ENCODE data around the gene MFSD12.

Gene MFSD12

GRCh38 chr19:3547301-3547731 is 10.1 kb downstream of the MFSD12 start:
- H3K4me1 ChIP-seq (ENCODE audit: control insufficient read depth in 1 of 2, insufficient read depth in 2 of 2, low read length in 2 of 2) = no peaks in the 10 kb centered on the region
- peaks cover 0 to 22% of the 10 kb centered on the region in 2 donors for H3K36me3 ChIP-seq (ENCODE audit: control insufficient read depth in 1 of 2, insufficient read depth in 2 of 2, low read length in 2 of 2)
- H3K9me3 ChIP-seq (ENCODE audit: control insufficient read depth in 1 of 2, low read length in 2 of 2) = no peaks in the 10 kb centered on the region
- H3K4me3 ChIP-seq (ENCODE audit: low read depth in 1 of 2, low read length in 2 of 2) = no peak overlapping the region
- H3K27me3 ChIP-seq (ENCODE audit: control insufficient read depth in 1 of 2, insufficient read depth in 2 of 2, low read length in 2 of 2) = no peaks in the 10 kb centered on the region
- H3K27ac ChIP-seq (ENCODE audit: low read depth, low read length) = no peak overlapping the region
- no peak overlapping the region for H3K9ac ChIP-seq (ENCODE audit: low read depth in 1 of 2, low read length in 2 of 2)

- Histone ChIP-seq H3K9ac (ENCODE audit: low read depth in 1 of 2, low read length in 2 of 2) (no peak overlapping the region), H3K36me3 (ENCODE audit: control insufficient read depth in 1 of 2, insufficient read depth in 2 of 2, low read length in 2 of 2) (peaks cover 0 to 22% of the 10 kb centered on the region in 2 donors), H3K27ac (ENCODE audit: low read depth, low read length) (no peak overlapping the region)
These were observed 11.3 kb downstream of the MFSD12 start for GRCh38 chr19:3546119-3546518.

GRCh38 chr19:3545669-3546034 is 11.7 kb downstream of the MFSD12 start:
- Histone ChIP-seq H3K9ac (ENCODE audit: low read depth in 1 of 2, low read length in 2 of 2) (no peak overlapping the region), H3K27ac (ENCODE audit: low read depth, low read length) (no peak overlapping the region), H3K4me3 (ENCODE audit: low read depth in 1 of 2, low read length in 2 of 2) (no peak overlapping the region)

More at GRCh38 chr19:3546119-3546518, 11.3 kb downstream of the MFSD12 start:
- H3K4me1 ChIP-seq (ENCODE audit: control insufficient read depth in 1 of 2, insufficient read depth in 2 of 2, low read length in 2 of 2) = no peaks in the 10 kb centered on the region
- H3K27me3 ChIP-seq (ENCODE audit: control insufficient read depth in 1 of 2, insufficient read depth in 2 of 2, low read length in 2 of 2) = no peaks in the 10 kb centered on the region
- no peak overlapping the region for H3K4me3 ChIP-seq (ENCODE audit: low read depth in 1 of 2, low read length in 2 of 2)
- H3K9me3 ChIP-seq (ENCODE audit: control insufficient read depth in 1 of 2, low read length in 2 of 2) = no peaks in the 10 kb centered on the region

GRCh38 chr19:3544742-3545668 is 12.4 kb downstream of the MFSD12 start:
- H3K36me3 ChIP-seq (ENCODE audit: control insufficient read depth in 1 of 2, insufficient read depth in 2 of 2, low read length in 2 of 2) = peaks cover 0 to 18% of the 10 kb centered on the region in 2 donors
- H3K27ac ChIP-seq (ENCODE audit: low read depth, low read length) = no peak overlapping the region
- H3K4me1 ChIP-seq (ENCODE audit: control insufficient read depth in 1 of 2, insufficient read depth in 2 of 2, low read length in 2 of 2) = no peaks in the 10 kb centered on the region

More at GRCh38 chr19:3545669-3546034, 11.7 kb downstream of the MFSD12 start:
- Histone ChIP-seq H3K4me1 (ENCODE audit: control insufficient read depth in 1 of 2, insufficient read depth in 2 of 2, low read length in 2 of 2) (no peaks in the 10 kb centered on the region), H3K9me3 (ENCODE audit: control insufficient read depth in 1 of 2, low read length in 2 of 2) (no peaks in the 10 kb centered on the region), H3K36me3 (ENCODE audit: control insufficient read depth in 1 of 2, insufficient read depth in 2 of 2, low read length in 2 of 2) (peaks cover 0 to 20% of the 10 kb centered on the region in 2 donors), H3K27me3 (ENCODE audit: control insufficient read depth in 1 of 2, insufficient read depth in 2 of 2, low read length in 2 of 2) (no peaks in the 10 kb centered on the region)

GRCh38 chr19:3544058-3544376 is 13.4 kb downstream of the MFSD12 start:
- peaks cover 0 to 18% of the 10 kb centered on the region in 2 donors for H3K36me3 ChIP-seq (ENCODE audit: control insufficient read depth in 1 of 2, insufficient read depth in 2 of 2, low read length in 2 of 2)
- H3K9me3 ChIP-seq (ENCODE audit: control insufficient read depth in 1 of 2, low read length in 2 of 2) = no peaks in the 10 kb centered on the region
- no peaks in the 10 kb centered on the region for H3K27me3 ChIP-seq (ENCODE audit: control insufficient read depth in 1 of 2, insufficient read depth in 2 of 2, low read length in 2 of 2)
- H3K9ac ChIP-seq (ENCODE audit: low read depth in 1 of 2, low read length in 2 of 2) = no peak overlapping the region
- H3K4me3 ChIP-seq (ENCODE audit: low read depth in 1 of 2, low read length in 2 of 2) = no peak overlapping the region
- no peak overlapping the region for H3K27ac ChIP-seq (ENCODE audit: low read depth, low read length)
- no peaks in the 10 kb centered on the region for H3K4me1 ChIP-seq (ENCODE audit: control insufficient read depth in 1 of 2, insufficient read depth in 2 of 2, low read length in 2 of 2)

More at GRCh38 chr19:3544742-3545668, 12.4 kb downstream of the MFSD12 start:
- no peak overlapping the region for H3K4me3 ChIP-seq (ENCODE audit: low read depth in 1 of 2, low read length in 2 of 2)
- H3K27me3 ChIP-seq (ENCODE audit: control insufficient read depth in 1 of 2, insufficient read depth in 2 of 2, low read length in 2 of 2) = no peaks in the 10 kb centered on the region
- H3K9me3 ChIP-seq (ENCODE audit: control insufficient read depth in 1 of 2, low read length in 2 of 2) = no peaks in the 10 kb centered on the region
- no peak overlapping the region for H3K9ac ChIP-seq (ENCODE audit: low read depth in 1 of 2, low read length in 2 of 2)

GRCh38 chr19:3543150-3544057 is 14.0 kb downstream of the MFSD12 start:
- H3K36me3 ChIP-seq (ENCODE audit: control insufficient read depth in 1 of 2, insufficient read depth in 2 of 2, low read length in 2 of 2) = peaks cover 0 to 20% of the 10 kb centered on the region in 2 donors
- H3K4me3 ChIP-seq (ENCODE audit: low read depth in 1 of 2, low read length in 2 of 2) = no peak overlapping the region
- H3K27ac ChIP-seq (ENCODE audit: low read depth, low read length) = no peak overlapping the region
- no peaks in the 10 kb centered on the region for H3K27me3 ChIP-seq (ENCODE audit: control insufficient read depth in 1 of 2, insufficient read depth in 2 of 2, low read length in 2 of 2)
- H3K4me1 ChIP-seq (ENCODE audit: control insufficient read depth in 1 of 2, insufficient read depth in 2 of 2, low read length in 2 of 2) = no peaks in the 10 kb centered on the region
- no peak overlapping the region for H3K9ac ChIP-seq (ENCODE audit: low read depth in 1 of 2, low read length in 2 of 2)
- no peaks in the 10 kb centered on the region for H3K9me3 ChIP-seq (ENCODE audit: control insufficient read depth in 1 of 2, low read length in 2 of 2)

- Histone ChIP-seq H3K9ac (ENCODE audit: low read depth in 1 of 2, low read length in 2 of 2) (no peak overlapping the region), H3K27ac (ENCODE audit: low read depth, low read length) (no peak overlapping the region), H3K4me3 (ENCODE audit: low read depth in 1 of 2, low read length in 2 of 2) (no peak overlapping the region), H3K36me3 (ENCODE audit: control insufficient read depth in 1 of 2, insufficient read depth in 2 of 2, low read length in 2 of 2) (peaks cover 9 to 18% of the 10 kb centered on the region in 2 donors), H3K4me1 (ENCODE audit: control insufficient read depth in 1 of 2, insufficient read depth in 2 of 2, low read length in 2 of 2) (no peaks in the 10 kb centered on the region), H3K27me3 (ENCODE audit: control insufficient read depth in 1 of 2, insufficient read depth in 2 of 2, low read length in 2 of 2) (no peaks in the 10 kb centered on the region), H3K9me3 (ENCODE audit: control insufficient read depth in 1 of 2, low read length in 2 of 2) (no peaks in the 10 kb centered on the region)
These were observed 17.6 kb downstream of the MFSD12 start for GRCh38 chr19:3539756-3540118.

- no peak within 1 kb of the TSS for H3K4me3 ChIP-seq (ENCODE audit: low read depth in 1 of 2, low read length in 2 of 2)
- H3K27ac ChIP-seq (ENCODE audit: low read depth, low read length) = no peak within 1 kb of the TSS
- H3K9ac ChIP-seq (ENCODE audit: low read depth in 1 of 2, low read length in 2 of 2) = no peak within 1 kb of the TSS
- no peaks in the 10 kb centered on the region for H3K9me3 ChIP-seq (ENCODE audit: control insufficient read depth in 1 of 2, low read length in 2 of 2)
- H3K27me3 ChIP-seq (ENCODE audit: control insufficient read depth in 1 of 2, insufficient read depth in 2 of 2, low read length in 2 of 2) = no peaks in the 10 kb centered on the region
- no peaks in the 10 kb centered on the region for H3K4me1 ChIP-seq (ENCODE audit: control insufficient read depth in 1 of 2, insufficient read depth in 2 of 2, low read length in 2 of 2)
- peaks cover 9 to 24% of the 10 kb centered on the region in 2 donors for H3K36me3 ChIP-seq (ENCODE audit: control insufficient read depth in 1 of 2, insufficient read depth in 2 of 2, low read length in 2 of 2)
These were observed 18.2 kb downstream of the MFSD12 start, which contains the start of gene TEKTIP1 for GRCh38 chr19:3538965-3539755. Gene TEKTIP1, plus strand, starts transcription at chr19:3539174. Its CDS starts 4 bp downstream, at chr19:3539178.

- Histone ChIP-seq H3K4me1 (ENCODE audit: control insufficient read depth in 1 of 2, insufficient read depth in 2 of 2, low read length in 2 of 2) (no peaks in the 10 kb centered on the region), H3K9ac (ENCODE audit: low read depth in 1 of 2, low read length in 2 of 2) (no peak overlapping the region), H3K27ac (ENCODE audit: low read depth, low read length) (no peak overlapping the region), H3K9me3 (ENCODE audit: control insufficient read depth in 1 of 2, low read length in 2 of 2) (no peaks in the 10 kb centered on the region), H3K36me3 (ENCODE audit: control insufficient read depth in 1 of 2, insufficient read depth in 2 of 2, low read length in 2 of 2) (peaks cover 13 to 30% of the 10 kb centered on the region in 2 donors), H3K27me3 (ENCODE audit: control insufficient read depth in 1 of 2, insufficient read depth in 2 of 2, low read length in 2 of 2) (no peaks in the 10 kb centered on the region), H3K4me3 (ENCODE audit: low read depth in 1 of 2, low read length in 2 of 2) (no peak overlapping the region)
These were observed 19.0 kb downstream of the MFSD12 start for GRCh38 chr19:3538258-3538929.

Data from duodenal mucosa (tissue), 2 donors.